ENCODE results near the gene GJC2.

GRCh38 chr1:228204958-228205357, 55.2 kb downstream of the GJC2 start:
- TF ChIP-seq CTCF (IDR thresholded peaks at IDR 0.05; ENCODE audit: insufficient read depth, low read depth, low read length), result no peak
- TF ChIP-seq EZH2 (IDR thresholded peaks at IDR 0.05; ENCODE audit: insufficient read depth, low read length), result no peak
